Anterior cingulate cortex (tissue), 58 donors: Measurements from ENCODE around the gene HNRNPDL.
"Not testable (repeated sequence)": the region's sequence is repeated elsewhere in the genome, so short reads cannot be mapped to it uniquely, and the experiment has no call there.

ENCODE experiments used
- DNase-seq, 58 donors: peaks; one replicate each; lab custom pipeline; 2025; lab: John Stamatoyannopoulos, UW

HNRNPDL gene

GRCh38 chr4:82394896-82395295 is 35.4 kb downstream of the HNRNPDL start:
- DNase-seq = no peak

GRCh38 chr4:82390061-82390460 is 40.2 kb downstream of the HNRNPDL start:
- not testable (repeated sequence) for DNase-seq

GRCh38 chr4:82388405-82388804 is 41.9 kb downstream of the HNRNPDL start:
- DNase-seq = peak in 1 of 58 donors; percentile 4

- DNase-seq = not testable (repeated sequence)
Measured at GRCh38 chr4:82386312-82386711, 44.0 kb downstream of the HNRNPDL start.

- no peak for DNase-seq
Measured at GRCh38 chr4:82382751-82383150, 47.5 kb downstream of the HNRNPDL start.

- no peak for DNase-seq
Measured at GRCh38 chr4:82381661-82382296, 48.5 kb downstream of the HNRNPDL start.

GRCh38 chr4:82381235-82381634 is 49.0 kb downstream of the HNRNPDL start:
- no peak for DNase-seq

GRCh38 chr4:82380831-82381230 is 49.4 kb downstream of the HNRNPDL start:
- DNase-seq = no peak

- peak in 31 of 58 donors; percentile 3 to 46 (median 11) for DNase-seq
Measured at GRCh38 chr4:82380344-82380743, 49.9 kb downstream of the HNRNPDL start.

- no peak for DNase-seq
Measured at GRCh38 chr4:82376109-82376508, 54.2 kb downstream of the HNRNPDL start.

- peak; percentile 80 to 99 (median 96) for DNase-seq
Measured at GRCh38 chr4:82373816-82374625, 56.2 kb downstream of the HNRNPDL start, which contains the start of gene HNRNPD. Gene HNRNPD, minus strand, starts transcription at chr4:82373991. Its CDS starts 313 bp downstream, at chr4:82373678.

- DNase-seq = peak in 10 of 58 donors; percentile 43 to 77 (median 66)
Measured at GRCh38 chr4:82373486-82373815, 56.8 kb downstream of the HNRNPDL start.
